GM12865 (cell line): ENCODE data around the gene EDIL3.

ENCODE experiments used
- DNase-seq: peaks from one replicate; pipeline ENCODE4 v3.0.0; 2010; ENCODE audit warnings: low read depth
- H3K4me3 ChIP-seq: 2 replicates; pipeline ENCODE4 v1.5.1; 2011; ENCODE audit warnings: mild to moderate bottlenecking, low read depth, low read length, control low read depth
- TF ChIP-seq, protein P1 (sequence below): IDR thresholded peaks from 2 replicates; pipeline ENCODE4 v1.5.1; 2011; ENCODE audit warnings: low read length, control low read depth, low read depth, inconsistent platforms; ENCODE audit not compliant: insufficient read depth; ENCODE audit errors: missing control alignments

The EDIL3 gene

GRCh38 chr5:84017523-84018172 lies 367.0 kb downstream of the EDIL3 start:
- TF ChIP-seq, protein P1, sequence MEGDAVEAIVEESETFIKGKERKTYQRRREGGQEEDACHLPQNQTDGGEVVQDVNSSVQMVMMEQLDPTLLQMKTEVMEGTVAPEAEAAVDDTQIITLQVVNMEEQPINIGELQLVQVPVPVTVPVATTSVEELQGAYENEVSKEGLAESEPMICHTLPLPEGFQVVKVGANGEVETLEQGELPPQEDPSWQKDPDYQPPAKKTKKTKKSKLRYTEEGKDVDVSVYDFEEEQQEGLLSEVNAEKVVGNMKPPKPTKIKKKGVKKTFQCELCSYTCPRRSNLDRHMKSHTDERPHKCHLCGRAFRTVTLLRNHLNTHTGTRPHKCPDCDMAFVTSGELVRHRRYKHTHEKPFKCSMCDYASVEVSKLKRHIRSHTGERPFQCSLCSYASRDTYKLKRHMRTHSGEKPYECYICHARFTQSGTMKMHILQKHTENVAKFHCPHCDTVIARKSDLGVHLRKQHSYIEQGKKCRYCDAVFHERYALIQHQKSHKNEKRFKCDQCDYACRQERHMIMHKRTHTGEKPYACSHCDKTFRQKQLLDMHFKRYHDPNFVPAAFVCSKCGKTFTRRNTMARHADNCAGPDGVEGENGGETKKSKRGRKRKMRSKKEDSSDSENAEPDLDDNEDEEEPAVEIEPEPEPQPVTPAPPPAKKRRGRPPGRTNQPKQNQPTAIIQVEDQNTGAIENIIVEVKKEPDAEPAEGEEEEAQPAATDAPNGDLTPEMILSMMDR: no peak
- H3K4me3 ChIP-seq: no peak overlapping the region
- DNase-seq: no peak

- TF ChIP-seq, protein P1: no peak
- H3K4me3 ChIP-seq: no peak overlapping the region
- no peak for DNase-seq
Observed at GRCh38 chr5:84016085-84016484, 368.6 kb downstream of the EDIL3 start.

DNA sequence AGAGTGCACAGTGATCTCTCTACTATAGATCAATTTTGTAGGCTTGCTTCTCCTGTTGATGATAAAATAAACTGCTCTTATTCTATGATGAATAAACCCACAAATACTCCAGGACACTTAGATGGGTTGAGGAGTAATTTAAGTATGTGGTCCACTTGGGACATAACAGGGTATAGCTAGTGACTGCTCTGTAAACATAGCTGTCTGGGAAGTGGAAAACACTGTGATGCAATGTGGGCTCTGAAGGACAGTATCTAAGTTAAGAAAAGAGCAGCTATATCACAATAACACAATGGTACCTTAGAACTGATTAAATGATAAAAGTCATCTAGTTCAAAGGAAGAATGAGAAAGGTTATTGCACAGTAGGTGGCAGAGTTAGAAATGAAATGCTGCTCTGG lies 369.7 kb downstream of the EDIL3 start:
- DNase-seq: no peak
- TF ChIP-seq, protein P1: no peak
- H3K4me3 ChIP-seq: no peak overlapping the region

- no peak for DNase-seq
- no peak overlapping the region for H3K4me3 ChIP-seq
- TF ChIP-seq, protein P1: no peak
Observed at GRCh38 chr5:83993803-83994202, 390.9 kb downstream of the EDIL3 start.

GRCh38 chr5:83991566-83992224 lies 393.0 kb downstream of the EDIL3 start:
- DNase-seq: no peak
- TF ChIP-seq, protein P1: no peak

GRCh38 chr5:83988293-83988685 lies 396.4 kb downstream of the EDIL3 start:
- TF ChIP-seq, protein P1: no peak
- no peak overlapping the region for H3K4me3 ChIP-seq
- no peak for DNase-seq

More at GRCh38 chr5:83991566-83992224, 393.0 kb downstream of the EDIL3 start:
- H3K4me3 ChIP-seq: no peak overlapping the region
